Measurements from ENCODE around the gene DNAI7.

DNA sequence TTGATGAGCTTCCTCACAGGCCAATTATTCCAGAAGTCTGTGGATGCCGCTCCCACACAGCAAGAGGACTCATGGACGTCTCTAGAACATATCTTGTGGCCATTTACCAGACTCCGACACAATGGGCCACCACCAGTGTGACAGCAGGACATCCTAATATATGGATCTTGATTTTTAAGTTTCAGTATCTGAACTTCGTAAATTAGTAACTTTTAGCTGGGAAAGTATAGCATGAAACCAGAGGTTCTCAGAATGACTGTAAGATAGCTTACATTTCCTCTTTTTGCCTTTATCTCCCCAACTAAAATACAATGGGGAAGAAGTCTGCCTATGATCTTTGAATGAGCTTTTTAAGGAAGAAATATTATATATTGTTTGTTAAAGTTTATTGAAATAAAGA is 87.0 kb downstream of the DNAI7 start:
- TF ChIP-seq, protein P1, sequence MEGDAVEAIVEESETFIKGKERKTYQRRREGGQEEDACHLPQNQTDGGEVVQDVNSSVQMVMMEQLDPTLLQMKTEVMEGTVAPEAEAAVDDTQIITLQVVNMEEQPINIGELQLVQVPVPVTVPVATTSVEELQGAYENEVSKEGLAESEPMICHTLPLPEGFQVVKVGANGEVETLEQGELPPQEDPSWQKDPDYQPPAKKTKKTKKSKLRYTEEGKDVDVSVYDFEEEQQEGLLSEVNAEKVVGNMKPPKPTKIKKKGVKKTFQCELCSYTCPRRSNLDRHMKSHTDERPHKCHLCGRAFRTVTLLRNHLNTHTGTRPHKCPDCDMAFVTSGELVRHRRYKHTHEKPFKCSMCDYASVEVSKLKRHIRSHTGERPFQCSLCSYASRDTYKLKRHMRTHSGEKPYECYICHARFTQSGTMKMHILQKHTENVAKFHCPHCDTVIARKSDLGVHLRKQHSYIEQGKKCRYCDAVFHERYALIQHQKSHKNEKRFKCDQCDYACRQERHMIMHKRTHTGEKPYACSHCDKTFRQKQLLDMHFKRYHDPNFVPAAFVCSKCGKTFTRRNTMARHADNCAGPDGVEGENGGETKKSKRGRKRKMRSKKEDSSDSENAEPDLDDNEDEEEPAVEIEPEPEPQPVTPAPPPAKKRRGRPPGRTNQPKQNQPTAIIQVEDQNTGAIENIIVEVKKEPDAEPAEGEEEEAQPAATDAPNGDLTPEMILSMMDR (IDR thresholded peaks at IDR 0.05 in 2 of 3, conservative IDR thresholded peaks at IDR 0.05 in 1 of 3; ENCODE audit: borderline replicate concordance in 1 of 3, insufficient read depth in 1 of 3, low read depth in 2 of 3, low read length in 2 of 3): no peak
- TF ChIP-seq YY1 (IDR thresholded peaks at IDR 0.05; ENCODE audit: extremely low read depth, insufficient replicate concordance, low read depth, low read length): no peak
- no peak for TF ChIP-seq ZNF274 (IDR thresholded peaks at IDR 0.05; ENCODE audit: low read depth, low read length)

All from HCT116 (cell line).